Left ventricle myocardium superior (tissue), 1 donor: ENCODE data around the gene HMCES. TPM values are rescaled to one million over a fixed set of nuclear protein-coding genes. Genes with fewer than 3 reads are reported as not detected.

ENCODE experiments used
- microRNA-seq: library from miRNA; unstranded; fragments of <30 nt; microRNA quantifications from one replicate; pipeline ENCODE4 v1.2.0, GENCODE V29; 2020; ENCODE audit warnings: borderline number of aligned reads
- total RNA-seq: library from RNA; stranded (reverse); fragmentation: NEBNext Ultra II Directional; extraction: Animal tissue kit (Norgen Biotek cat#: 25700); gene quantifications from one replicate; pipeline ENCODE4 v1.2.1, GENCODE V29; 2021
- donor health status: DM: no; HTN: yes; CAD: no; lungs with severe emphysema.

Gene HMCES
- total RNA-seq, 1 donor from 2014 or later = 34.9 TPM

Small RNAs within 50 kb of the gene (microRNA-seq; reads per million reads assigned to microRNA genes)
- not detected for gene MIR6826

Other genes with a start within 250 kb of the HMCES start
- not detected for gene GP9, start 218.1 kb upstream of the HMCES start, total RNA-seq
- gene RAB43, start 157.1 kb upstream of the HMCES start, total RNA-seq = 3.3 TPM
- 25.9 TPM for gene ISY1, start 117.8 kb upstream of the HMCES start, total RNA-seq
- gene CNBP, start 95.0 kb upstream of the HMCES start, total RNA-seq = 531 TPM
- gene COPG1, start 29.3 kb upstream of the HMCES start, total RNA-seq = 84.1 TPM
- gene EFCAB12, start 149.8 kb downstream of the HMCES start, total RNA-seq = not detected
- gene MBD4, start 161.1 kb downstream of the HMCES start, total RNA-seq = 19.8 TPM
- 16.8 TPM for gene IFT122, start 161.4 kb downstream of the HMCES start, total RNA-seq
- gene RHO, start 249.8 kb downstream of the HMCES start, total RNA-seq = not detected